HG03103 (cell line): ENCODE measurements around the gene TMEM107.
A peak's percentile ranks its signal among the peaks of the same experiment; 100 is the strongest.

ENCODE experiments used
- ATAC-seq: cut with Tn5 transposase; IDR thresholded peaks from one replicate; pipeline ENCODE4 v1.9.1; 2021; ENCODE audit warnings: low read depth; ENCODE audit not compliant: unreplicated experiment

The TMEM107 gene

DNA sequence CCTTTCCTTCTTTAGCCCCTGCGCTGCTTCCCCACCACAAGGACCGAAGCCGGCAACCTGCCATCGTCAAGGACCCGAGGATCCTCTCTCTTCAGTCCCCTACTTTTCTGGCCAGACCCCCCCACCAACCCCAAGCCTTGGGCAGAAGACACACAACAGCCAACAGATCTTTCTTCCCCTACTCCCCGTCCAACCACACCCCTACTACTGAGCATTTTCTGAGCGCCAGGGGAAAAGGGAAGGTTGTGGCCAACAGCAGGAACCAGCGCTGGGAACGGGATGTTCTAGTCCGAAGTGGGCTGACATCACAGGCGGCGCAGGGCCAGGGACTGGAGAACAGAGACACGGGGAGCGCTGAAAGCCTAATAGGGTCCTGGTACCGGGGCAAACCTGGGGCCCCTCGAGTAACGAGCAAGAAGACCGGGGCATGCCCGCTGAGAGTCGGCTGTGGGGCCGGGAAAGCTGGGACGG lies 24.5 kb downstream of the TMEM107 start:
- ATAC-seq = no peak

DNA sequence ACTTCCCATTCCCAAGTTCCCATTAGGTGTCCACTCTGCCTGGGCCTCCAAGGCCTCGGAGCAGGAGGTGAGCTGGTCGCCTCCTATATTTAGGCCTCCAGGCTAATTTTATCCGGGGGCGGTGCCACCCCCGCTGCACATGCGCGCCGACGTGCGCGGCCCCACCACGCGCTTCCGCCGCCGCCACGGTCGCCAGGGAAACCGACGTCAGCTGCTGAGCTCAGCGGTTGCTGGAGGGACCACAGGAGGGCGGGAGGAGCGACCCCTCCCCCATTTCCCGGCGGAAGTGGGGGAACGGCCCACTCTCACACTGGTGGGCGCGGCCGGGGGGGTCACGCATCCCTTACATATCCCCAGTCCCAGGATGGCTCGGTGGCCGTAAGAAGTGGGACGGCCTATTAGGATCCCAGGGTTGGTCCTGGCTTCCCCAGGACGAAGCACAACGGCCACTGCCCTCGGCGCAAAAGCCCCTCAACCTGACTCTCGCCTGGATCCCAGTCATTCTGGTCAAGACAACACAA lies 25.0 kb downstream of the TMEM107 start:
- peak; percentile 46 for ATAC-seq

DNA sequence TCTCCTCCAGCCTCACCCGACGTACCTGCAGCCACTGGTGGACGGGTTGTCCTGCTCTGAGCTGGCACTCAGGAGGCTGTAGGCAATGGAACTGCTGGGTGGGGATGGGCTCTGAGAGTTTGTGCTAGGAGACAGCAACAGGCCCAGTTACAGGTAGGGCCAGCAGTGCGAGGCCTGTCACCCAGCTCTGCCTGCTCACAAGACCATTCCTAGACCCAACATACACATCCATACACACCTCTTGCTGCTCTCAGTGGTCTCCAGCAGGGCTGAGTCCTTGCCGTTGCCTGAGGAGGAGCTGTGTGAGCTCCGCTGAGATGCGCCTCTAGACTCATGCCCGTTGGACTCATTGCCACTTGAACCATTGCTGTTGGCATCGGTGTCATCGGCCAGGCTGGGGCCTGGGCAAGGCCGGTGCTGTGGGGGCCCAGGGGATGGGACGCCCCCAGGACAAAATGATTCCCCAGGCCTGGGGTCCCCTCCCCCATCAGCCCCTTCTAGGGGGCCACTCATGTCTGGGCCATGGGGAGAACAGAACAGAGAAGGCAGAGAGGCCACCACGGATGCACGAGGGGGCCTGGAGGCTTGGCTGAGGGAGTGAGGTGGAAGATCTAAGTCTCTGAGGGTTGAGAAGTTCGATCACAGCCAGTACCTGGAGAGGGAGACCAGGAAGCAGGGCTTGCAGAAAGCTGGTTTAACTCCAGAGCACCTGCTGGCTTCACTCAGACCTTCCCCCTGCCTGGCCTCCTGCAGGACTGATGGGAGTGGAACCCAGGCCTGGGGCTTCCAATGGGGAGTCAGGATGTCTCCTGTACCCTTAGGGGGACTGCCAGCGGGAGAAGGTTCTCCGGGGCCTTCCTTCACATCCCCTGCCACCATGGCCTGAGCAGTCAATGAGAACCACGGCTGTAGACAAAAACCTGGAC lies 25.7 kb downstream of the TMEM107 start:
- no peak for ATAC-seq

DNA sequence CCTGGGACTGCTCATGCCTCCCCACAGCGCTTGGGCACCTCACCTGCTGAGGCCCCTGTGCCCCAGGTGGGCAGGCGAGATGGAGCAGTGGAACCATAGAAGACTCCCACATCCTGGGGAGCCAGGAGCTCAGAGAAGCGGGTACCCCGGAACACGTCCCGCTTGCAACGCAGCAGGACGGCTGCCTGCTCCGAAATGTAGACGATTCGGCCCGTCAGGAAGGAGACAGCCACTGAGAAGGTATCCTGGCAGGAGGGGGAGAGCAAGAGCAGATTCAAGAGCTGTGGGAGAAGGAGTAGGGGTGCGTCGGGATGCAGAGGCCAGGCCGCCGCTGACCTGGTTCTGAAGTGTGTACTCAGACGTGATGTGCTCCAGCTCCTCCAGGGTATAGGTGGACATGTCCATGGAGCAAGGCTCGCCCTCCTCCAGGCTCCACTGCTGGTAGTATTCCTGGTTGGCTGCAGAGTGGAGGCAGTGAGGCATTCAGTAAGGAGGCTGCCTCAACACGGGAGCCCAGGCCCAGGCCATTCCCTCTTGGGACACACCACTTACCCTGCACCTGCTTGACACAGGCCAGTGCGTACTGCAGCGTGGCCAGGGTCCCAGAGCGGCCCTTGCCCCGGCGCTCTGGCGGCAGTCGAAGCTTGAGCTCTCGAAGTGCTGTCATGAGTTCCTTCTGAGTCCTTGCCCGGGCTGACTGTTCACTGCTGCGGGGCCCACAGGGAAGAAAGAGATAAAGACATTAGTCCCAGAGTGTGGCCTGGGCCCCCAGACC lies 26.6 kb downstream of the TMEM107 start:
- ATAC-seq = no peak

DNA sequence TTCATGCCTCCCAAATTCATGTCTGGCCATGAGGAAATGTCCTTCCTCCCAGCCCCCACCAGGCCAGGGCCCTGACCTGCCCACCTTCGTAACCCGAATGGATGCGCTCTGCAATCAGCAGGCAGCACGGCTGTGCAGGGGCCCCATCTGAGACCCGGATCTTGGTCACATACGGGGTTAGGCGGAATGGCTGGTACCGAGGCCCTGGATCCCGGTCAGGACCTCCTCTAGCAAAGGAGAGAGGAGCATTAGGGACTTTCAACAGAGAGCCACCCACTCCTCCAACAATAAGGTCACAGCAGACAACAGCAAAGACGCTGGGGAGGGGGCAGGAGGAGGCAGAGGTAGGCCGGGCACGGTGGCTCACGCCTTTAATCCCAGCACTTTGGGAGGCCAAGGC lies 27.6 kb downstream of the TMEM107 start:
- no peak for ATAC-seq

DNA sequence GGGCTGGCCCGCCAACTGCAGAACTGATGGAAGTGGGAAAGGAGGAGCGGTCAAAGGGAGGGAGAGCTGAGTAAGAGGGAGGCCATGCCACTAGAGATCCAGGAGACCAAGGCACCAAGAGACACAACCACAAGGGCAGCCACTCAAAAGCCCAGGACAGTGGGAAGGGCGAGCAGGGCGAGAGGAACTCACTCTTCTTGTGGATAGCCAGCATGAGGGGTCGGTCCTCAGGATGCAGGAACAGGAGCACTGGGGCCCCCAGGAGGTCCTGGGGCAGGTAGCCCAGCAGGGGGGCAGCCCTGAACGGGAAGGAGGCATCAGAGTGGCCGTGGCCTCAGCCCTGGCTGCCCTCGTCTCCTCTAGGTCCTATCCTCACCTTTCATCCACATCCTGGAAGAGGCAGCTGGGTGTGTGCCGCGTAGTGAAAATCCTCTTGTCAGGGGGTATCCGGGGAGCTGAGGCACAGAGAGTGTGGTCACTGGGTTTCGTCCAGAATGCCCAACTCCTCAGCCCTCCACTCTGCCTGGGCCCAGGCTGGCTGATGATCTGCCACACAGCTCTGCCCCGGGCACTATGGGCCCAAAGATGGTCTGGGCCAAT lies 28.3 kb downstream of the TMEM107 start:
- no peak for ATAC-seq

DNA sequence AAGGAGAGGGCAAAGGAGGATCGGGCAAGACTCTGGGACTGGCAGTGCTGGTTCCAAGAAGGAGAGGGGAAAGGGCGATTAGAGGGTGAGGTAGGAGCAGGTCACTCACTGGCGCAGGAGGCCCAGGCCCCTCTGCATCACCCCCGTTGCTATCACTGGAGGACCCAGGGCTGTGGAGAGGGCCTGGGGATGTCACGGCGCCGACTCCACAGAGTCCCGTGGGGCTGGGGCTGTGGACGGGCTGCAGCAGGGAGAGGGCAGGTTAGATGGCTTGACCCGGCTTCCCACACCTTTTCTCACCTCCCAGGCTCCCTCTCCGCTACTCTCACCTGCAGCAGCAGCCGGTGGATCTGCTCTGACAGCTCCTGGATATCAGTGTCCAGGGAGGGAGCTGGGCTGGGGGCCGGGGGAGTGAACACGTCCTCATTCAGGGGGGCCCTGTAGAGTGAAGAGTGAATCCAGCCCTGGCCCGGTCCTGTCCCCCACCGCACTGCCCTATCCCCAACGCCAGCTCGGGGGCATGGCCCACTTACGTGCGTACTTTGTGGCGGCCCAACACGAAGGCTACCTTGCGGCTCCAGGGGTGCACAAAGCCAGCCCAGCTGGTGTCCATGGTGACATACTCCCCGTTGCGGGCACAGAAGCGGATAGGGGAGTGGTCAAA lies 28.9 kb downstream of the TMEM107 start:
- ATAC-seq = no peak

DNA sequence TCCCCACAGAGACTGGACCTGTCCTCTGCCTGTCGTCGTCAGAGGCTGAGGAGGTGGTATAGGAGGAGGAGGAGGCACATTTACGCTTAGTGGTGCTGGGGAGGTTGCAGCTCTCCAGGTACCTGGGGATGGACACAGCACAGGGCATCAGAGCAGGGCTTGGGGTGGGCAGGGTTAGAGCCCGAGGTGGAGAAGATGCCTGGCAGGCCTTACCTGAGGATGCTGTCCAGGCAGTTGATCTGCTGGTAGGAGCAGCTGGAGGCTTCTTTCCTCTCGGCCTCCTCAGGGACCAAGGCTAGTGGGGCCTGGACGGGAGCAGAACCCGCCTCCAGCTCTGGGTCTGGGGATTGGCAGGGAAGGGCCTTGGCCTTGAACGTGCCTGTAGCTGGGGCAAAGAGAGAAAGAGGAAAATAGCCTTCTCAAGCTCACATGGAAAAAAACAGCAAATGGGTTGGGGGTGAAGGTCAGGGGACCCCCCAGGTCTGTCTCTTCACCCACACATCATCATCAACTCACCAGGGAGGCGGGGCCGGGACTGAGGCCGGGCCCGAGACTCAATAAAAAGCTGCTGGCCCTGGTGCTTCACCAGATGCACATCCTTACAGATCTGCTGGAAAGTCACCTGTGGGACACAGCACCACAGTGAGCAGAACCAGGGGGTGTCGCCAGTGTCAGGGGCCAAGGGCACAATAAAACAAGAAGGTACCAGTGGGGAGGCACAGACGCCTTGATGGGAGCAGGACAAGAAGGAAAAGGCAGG lies 29.6 kb downstream of the TMEM107 start:
- no peak for ATAC-seq

DNA sequence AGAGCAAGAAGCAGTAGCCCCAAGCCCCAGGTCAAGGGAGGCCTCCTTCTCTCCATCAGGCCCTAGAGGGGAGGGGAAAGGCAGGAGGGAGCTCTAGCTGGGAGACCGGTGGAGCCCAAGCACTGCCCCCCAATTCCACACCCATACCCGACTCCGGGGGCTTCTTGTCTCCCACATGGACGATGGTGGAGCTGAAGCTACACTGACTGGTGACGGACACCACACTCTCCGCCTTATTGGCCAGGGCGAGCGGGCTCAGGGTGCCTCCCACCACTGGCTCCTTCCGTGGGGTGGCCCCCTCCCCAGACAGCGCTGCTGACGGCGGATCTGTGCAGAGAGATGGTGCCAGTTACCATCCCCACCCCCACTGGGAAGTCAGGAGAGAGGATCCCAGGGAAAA lies 30.4 kb downstream of the TMEM107 start:
- ATAC-seq = no peak

DNA sequence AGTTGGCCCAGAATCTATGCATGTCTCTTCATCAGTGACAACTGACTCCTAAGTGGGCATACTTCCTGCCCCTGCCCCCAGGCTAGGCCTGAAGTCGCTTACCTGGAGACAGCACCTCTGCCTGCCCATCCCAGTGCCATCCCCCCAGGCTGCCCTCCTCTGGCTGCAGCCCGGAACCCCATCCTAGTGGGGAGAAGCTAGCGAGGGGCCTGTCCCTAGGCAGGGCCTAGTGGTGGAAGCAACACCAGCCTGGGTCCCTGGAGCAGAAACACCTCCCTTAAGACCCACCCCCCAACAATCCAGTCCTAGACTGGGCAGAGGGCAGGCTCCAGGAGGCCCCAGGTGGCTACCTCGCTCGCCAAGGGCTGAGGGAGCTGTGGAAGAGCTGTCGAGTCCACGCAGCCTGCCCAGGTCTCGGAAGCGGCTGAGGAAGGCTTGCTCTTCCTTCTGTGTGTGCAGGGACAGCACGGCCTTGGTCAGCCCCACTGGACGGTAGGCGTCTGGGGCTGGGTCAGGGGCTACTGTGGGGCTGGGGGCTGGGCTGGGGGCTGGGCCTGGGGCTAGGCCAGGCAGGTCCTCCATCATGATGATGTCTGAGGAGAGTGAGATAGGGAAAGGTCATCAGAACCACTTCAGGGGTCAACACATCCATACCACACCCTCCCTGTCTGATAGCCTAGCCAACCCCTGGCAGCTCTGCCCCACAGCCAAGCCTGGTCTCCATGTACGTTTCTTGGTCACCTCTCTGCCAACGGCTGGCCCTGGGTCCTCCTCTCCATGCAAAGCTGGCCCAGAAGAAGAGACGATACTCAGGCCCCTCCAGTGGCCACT lies 31.6 kb downstream of the TMEM107 start:
- no peak for ATAC-seq

DNA sequence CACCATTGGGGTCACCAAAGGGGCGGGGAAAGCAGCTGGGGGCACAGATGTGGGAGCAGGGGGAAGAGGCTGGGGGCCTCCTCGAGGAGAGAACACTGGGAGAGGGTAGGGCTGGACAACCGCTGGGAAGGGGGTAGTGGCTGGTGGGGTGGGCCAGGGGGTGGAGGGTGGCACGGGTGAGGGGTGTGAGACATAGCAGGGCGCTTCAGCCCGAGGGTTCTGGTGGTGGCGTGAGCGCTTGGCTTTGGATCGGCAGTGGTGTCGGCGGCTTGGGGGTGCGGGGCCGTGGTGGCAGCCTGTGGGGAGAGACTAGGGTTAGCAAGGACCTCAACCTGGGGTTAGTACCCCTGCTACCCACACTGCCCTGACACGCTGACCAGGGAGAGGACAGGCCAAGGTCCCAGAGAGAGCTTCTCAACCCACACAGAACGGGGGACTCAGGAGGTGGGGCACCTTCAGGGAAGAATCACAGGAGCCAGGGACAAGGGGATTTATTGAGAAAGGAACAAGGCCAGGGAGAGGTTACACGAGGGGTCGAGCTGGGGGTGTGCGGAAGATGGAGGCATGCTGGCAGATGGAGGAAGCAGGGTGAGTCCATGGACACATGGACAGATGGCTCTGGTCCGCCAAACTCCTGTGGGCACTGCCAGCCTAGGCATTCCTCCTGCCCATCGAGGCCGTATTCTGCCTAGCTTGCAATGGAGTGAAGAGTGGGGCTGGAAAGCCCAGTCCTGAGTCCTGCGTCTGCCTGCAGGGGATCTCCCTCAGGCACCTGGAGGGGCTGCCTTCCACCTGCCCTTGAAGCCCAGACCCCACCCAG lies 32.4 kb downstream of the TMEM107 start:
- no peak for ATAC-seq

DNA sequence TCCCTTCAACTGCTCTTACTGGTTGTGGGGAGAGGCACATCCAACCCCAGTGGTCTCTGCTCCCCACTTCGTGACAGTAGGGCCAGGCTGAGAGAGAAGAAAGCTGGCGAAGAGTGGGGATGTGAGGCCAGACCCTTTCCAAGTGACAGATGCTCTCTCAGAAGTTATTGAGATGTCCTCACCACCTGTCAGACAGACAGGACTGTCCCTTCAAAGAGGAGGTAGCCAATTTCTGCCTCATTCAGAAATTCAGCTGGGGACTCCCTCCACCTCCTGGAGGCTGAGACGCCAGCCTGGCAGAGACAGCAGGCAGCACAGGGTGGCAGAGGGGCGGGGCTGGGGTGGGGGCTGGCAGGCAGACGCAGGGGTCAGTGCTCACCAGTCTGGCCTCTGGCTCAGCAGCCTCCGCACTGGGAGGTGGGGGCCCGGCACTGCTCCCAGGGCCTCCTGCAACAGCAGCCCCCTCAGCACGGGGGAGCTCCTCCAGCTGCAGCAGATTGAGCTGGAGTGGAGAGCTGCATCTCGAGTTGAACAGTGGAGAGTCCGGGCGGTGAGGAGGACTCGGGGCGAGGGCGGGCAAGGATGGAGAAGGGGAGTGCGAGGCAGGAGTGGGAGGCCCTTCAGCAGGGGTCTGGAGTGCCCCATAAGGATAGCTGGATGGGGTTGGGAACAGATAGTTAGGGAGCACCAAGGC lies 33.1 kb downstream of the TMEM107 start:
- ATAC-seq = no peak

DNA sequence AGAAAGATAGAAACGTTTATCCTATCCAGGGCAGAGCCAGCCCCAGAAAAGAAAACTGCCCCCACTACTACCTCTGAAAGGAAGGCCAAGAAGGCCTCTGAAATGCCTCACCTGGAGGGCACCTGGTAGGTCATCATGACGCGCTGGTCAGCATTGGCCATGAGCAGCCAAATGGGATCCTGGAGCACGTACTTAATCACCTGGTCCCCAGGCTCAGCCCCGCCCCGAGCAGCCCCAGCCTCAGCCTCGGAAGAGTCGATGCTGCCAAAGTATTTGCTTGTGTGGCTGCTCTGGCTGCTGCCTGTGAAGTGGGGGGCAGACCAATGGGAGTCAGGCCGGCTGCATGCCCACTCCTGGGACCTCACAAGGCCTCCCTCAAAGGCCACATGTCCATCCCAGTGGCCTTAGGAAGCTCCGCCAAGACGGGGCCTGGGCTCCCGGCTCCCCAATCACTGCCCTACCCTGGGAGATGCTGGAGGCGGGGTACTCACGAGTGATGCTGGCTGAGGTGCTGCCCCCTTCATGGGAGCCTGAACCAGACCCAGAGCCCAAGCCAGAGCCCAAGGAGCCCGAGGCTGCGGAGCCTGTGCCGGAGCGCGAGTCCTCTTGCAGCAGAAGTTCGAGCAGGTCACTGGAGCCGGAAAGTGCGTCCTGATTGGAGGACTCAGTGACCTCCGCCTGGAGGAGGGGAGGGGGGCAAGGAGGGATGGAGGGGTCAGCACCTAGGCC lies 33.9 kb downstream of the TMEM107 start:
- no peak for ATAC-seq

DNA sequence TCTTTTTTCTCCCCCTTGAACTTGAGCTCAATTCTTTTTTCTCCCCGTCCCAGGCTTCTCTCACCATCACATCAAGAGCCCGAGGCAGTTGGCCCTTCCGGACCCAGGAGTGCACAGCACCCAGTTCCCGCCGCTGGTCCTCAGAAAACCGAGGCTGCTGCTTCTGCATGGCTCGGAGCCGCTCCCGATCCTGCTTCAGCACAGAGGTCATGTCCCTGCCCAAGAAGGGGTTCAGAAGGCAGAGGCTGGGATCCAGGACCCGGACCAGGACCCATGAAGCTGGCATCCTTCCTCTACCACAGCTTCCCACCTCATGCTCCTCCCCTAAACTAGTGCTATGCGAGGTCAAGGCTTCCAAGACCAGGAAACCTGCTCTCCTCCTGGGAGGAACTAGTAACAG lies 34.4 kb downstream of the TMEM107 start:
- ATAC-seq = no peak

DNA sequence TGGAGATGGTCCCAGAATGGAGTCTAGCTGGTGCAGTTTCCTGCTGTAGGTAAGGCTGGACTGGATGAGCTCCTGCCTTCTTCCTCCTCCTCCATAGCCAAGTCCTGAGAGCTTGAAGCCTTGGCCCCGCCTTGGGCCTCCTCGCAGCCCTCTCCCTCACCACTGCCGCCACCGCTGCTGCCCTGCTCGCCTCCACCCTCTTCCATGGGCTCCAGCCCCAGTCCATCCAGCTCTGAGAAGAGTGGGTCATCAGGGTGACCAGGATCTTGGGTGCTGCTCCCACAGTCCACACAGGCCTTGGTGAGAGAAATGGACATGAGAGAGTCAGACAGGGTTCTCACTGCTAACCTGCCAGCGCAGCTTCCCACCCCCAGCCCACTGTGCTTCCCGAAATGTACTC lies 35.1 kb downstream of the TMEM107 start:
- ATAC-seq = no peak

DNA sequence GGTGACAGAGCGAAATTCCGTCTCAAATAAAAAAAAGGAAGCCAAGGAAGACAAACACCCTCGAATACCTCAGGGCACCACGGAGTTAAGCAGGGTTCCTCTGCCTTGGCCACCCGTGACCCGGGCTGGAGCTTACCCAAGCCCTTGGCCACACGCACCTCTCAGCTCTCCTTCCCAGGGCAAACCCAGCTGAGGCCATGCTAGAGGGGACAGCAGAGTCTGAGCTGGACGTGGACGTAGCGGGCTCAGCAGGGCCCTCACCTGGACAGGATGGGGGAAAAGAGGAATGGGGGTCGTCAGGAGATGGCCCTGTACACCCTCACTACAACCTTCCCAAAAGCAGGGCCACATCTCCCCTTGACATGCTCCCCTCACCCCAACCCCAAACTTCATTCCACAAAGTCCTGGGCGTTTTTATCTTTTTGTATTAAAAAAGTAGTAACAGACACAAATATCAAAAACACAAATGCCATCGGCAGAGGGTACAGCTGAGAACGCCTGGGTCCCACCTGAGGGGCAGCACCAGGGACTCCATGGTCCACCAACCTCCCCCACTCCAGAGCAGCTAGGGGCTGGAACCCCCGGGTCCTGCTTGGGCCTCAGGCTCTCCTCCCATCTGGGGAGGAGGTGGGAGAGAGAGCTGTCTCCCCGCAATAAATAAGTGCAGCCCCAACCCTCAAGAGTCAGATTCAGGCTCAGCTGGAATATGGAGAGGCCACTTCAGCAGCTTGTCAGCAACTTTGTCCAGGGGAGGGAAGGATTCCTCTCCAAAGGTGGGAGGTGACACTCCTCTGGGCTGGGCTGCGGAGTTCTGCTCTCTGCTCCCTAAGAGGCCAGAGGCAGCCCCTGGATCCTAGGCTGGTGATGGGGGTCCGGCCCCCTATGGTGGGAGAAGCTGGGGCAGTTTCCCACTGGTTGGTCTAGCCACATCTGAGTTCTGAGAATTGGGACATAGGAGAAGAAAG lies 35.8 kb downstream of the TMEM107 start:
- ATAC-seq = no peak
